Measurements from ENCODE around the gene KAZN. TPM values are rescaled to one million over a fixed set of nuclear protein-coding genes. Genes with fewer than 3 reads are reported as not detected.

KAZN gene
- polyA plus RNA-seq, 1 donor = 14.6 TPM

- DNase-seq = no peak
Observed at GRCh38 chr1:14865106-14865505, 266.6 kb downstream of the KAZN start.

DNA sequence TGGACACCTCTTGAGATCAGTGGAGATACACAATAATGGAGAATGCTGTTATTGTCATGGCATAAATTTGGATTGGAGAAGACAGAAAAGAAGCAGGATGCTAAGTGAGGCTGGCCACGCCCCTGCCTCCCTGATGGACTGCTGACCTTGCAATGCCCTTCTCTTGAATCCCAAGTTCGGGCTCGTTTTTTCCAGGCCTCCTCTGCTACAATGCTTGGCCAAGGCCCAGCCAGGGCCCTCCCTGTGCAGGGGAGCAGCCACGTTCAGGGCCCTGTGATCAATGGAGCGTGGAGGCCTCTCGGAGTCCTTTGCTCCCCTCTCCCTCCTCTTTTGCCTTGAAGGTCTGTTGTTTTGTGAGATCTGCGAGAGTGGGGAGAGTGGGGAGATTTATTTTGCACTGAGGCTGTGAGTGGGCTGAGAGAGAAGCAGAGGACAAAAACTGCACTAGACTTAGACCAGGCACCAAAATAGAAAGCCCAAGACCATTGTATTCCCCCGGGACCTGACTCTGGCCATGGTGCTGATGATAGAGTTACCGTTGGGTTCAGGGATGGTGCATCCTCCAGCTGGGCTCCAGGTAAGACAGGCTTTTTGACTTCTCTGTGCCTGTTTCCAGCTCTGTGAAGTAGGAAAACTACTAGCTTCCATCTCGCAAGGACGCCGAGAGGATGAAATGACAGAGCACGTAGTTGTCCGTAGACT is 268.6 kb downstream of the KAZN start:
- no peak for DNase-seq

- DNase-seq = no peak
Observed at GRCh38 chr1:14869187-14869586, 270.7 kb downstream of the KAZN start.

DNA sequence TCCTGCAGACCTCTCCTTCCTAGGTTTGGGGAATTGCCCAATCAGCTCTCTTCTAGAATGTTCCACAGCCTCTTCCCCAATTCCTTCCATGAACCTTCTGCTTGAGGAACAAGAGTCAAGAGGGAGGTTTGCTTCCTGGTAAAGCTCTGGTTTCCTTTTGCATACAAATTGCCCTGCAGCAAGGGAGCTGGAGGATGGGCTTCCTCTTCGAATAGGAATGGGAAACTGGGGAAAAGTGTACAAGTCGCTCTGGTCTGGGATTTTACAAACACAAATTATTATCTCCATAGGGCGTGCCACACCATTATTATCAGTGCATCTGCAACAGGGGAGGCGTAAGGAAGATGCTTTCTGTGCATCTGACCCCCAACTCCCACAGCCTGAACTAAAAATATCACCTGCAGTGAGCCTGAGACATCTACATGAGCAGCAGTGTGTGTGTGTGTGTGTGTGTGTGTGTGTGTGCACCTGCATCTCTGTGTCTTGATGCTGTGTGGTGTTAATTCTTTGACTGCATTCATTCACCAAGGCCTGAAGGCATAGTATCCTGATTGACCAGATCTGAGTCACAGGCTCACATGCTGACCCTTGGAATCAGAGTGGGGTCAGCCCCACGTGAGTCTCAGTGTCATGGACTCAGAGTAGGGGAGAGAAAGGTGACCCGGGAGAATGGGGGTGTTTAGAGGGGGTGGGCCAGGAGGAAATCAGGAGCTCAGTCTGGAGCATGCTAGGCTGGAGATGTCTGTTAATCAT is 272.9 kb downstream of the KAZN start:
- no peak for DNase-seq

GRCh38 chr1:14872762-14873161 is 274.3 kb downstream of the KAZN start:
- no peak for DNase-seq

- no peak for DNase-seq
Observed at GRCh38 chr1:14873677-14874076, 275.2 kb downstream of the KAZN start.

GRCh38 chr1:14875524-14876509 is 277.3 kb downstream of the KAZN start:
- no peak for DNase-seq

- no peak for DNase-seq
Observed at GRCh38 chr1:14876747-14877146, 278.3 kb downstream of the KAZN start.

DNA sequence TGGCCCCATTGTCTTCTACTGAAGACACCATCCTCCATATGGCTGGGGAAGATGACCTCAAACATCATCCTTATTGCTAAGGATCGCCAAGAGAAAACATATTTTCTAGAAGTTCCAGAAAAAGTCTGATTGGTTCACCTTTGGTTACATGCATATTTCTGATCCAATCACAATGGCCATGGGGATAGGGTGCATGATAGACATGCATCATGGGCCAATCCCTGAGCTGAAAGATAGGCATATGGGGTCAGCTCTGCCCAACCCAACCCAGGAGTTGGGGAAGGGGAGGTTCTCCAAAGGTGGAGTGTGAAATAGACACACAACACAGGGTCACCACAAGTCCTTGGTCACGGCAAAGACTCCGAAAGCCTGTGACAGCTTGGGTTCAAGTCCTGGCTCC is 278.7 kb downstream of the KAZN start:
- DNase-seq = no peak

- no peak for DNase-seq
Observed at GRCh38 chr1:14878124-14878523, 279.6 kb downstream of the KAZN start.

DNA sequence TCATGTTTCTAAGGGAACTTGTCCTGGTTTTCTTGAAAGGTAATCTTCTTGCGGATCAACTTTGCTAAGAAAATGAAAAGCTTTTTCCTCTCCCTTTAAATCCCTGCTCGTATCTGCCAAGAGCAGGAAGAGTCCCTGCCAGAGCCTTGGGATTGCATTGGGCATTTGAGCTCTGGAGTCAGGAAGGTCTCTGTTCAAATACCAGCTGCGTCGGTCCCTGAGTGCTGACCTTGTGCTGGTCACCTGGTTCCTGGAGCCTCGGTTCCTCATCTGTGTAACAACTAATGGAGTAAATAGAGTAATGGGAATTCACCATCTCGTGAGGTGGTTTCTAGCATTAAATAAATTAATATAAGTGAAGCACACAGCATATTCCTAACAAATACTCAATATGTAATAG is 280.5 kb downstream of the KAZN start:
- DNase-seq = no peak

- no peak for DNase-seq
Observed at GRCh38 chr1:14880456-14881316, 282.2 kb downstream of the KAZN start.

DNA sequence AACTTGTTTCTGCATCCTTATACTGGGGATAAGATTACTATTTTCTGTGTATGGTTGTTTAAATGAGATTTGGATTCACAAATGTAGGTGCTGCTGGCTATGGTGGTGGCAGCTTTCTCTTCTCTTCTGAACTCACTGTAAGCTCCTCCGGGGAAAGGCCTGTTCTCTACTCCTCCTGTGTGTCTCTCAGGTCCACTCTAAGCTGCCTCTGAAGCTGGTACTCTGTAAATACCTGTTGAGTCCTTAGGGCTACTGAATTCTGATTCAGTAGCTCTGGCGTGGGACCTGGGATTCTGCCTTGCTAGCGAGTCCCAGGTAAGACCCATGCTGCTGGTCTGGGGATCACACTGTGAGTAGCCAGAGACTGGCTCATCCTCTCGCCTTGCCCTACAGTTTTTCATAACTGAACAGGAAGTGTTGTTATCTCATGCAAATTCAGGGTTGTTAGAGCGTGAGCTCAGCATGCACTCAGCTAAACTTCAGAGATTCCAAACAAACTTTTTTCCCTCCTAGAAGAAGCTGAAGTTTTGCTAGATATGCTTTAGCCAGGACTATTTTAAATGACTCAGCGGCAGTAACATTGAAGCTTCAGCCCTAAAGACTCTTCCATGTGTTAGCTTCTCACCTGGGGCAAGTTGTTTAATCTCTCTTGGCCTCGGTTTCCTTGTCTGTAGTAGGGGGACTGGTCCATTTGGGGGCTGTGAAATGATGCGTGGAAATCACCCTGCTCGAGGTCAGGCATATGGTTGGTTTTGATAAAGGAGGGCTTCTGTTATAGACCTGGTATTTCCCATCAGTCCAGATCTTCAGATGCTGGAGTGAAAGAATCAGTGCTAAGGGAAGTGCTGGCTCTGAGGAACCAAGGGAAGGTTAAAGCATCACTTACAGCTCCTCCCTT is 283.5 kb downstream of the KAZN start:
- no peak for DNase-seq

GRCh38 chr1:14884614-14885175 is 286.2 kb downstream of the KAZN start:
- DNase-seq = no peak

GRCh38 chr1:14887044-14887566 is 288.6 kb downstream of the KAZN start:
- DNase-seq = no peak

- no peak for DNase-seq
Observed at GRCh38 chr1:14887764-14888350, 289.4 kb downstream of the KAZN start.

- no peak for DNase-seq
Observed at GRCh38 chr1:14888374-14888773, 289.9 kb downstream of the KAZN start.

- no peak for DNase-seq
Observed at GRCh38 chr1:14889825-14890440, 291.4 kb downstream of the KAZN start.

GRCh38 chr1:14891991-14892390 is 293.5 kb downstream of the KAZN start:
- no peak for DNase-seq

All from hindlimb muscle (tissue), 1 donor.